Choroid plexus epithelial cell (primary cell): ENCODE measurements around the gene SLC28A2.

Experiments
- DNase-seq: peaks from one replicate; pipeline ENCODE4 v3.0.0-alpha.2; 2010; ENCODE audit warnings: low read depth
- H3K4me3 ChIP-seq: 2 replicates; pipeline ENCODE4 v1.5.1; 2011; ENCODE audit warnings: low read depth, mild to moderate bottlenecking, control low read depth, low read length, moderate library complexity
- TF ChIP-seq, protein P1 (sequence below): conservative IDR thresholded peaks from 2 replicates; pipeline ENCODE4 v1.5.1; 2011; ENCODE audit warnings: low read depth, mild to moderate bottlenecking, control low read depth, inconsistent platforms, low read length, moderate library complexity

Gene SLC28A2, protein sequence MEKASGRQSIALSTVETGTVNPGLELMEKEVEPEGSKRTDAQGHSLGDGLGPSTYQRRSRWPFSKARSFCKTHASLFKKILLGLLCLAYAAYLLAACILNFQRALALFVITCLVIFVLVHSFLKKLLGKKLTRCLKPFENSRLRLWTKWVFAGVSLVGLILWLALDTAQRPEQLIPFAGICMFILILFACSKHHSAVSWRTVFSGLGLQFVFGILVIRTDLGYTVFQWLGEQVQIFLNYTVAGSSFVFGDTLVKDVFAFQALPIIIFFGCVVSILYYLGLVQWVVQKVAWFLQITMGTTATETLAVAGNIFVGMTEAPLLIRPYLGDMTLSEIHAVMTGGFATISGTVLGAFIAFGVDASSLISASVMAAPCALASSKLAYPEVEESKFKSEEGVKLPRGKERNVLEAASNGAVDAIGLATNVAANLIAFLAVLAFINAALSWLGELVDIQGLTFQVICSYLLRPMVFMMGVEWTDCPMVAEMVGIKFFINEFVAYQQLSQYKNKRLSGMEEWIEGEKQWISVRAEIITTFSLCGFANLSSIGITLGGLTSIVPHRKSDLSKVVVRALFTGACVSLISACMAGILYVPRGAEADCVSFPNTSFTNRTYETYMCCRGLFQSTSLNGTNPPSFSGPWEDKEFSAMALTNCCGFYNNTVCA

DNA sequence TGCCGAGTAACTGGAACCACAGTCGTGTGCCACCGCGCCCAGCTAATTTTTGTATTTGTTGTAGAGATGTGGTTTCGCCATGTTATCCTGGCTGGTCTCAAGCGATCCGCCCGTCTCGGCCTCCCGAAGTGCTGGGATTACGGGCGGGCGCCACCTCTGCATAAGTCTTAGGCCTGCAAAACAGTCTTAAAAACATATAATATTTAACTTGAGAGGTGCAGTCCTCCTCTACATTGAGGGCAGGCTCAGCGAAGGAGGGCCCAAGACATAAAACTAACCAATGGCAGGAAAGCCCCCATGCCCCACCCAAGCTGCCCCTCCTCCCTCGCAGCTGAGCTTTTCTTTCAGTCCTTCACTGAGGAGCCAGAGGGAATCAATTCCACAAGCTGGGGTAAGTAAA lies at the start of gene SLC28A2:
Gene SLC28A2 (plus strand): TSS at position 347 of the 400 bp plus-strand sequence. CDS start 982 bp downstream, outside the sequence.
- H3K4me3 ChIP-seq: no peak within 1 kb of the TSS
- TF ChIP-seq, protein P1, sequence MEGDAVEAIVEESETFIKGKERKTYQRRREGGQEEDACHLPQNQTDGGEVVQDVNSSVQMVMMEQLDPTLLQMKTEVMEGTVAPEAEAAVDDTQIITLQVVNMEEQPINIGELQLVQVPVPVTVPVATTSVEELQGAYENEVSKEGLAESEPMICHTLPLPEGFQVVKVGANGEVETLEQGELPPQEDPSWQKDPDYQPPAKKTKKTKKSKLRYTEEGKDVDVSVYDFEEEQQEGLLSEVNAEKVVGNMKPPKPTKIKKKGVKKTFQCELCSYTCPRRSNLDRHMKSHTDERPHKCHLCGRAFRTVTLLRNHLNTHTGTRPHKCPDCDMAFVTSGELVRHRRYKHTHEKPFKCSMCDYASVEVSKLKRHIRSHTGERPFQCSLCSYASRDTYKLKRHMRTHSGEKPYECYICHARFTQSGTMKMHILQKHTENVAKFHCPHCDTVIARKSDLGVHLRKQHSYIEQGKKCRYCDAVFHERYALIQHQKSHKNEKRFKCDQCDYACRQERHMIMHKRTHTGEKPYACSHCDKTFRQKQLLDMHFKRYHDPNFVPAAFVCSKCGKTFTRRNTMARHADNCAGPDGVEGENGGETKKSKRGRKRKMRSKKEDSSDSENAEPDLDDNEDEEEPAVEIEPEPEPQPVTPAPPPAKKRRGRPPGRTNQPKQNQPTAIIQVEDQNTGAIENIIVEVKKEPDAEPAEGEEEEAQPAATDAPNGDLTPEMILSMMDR: no peak
- no peak for DNase-seq

DNA sequence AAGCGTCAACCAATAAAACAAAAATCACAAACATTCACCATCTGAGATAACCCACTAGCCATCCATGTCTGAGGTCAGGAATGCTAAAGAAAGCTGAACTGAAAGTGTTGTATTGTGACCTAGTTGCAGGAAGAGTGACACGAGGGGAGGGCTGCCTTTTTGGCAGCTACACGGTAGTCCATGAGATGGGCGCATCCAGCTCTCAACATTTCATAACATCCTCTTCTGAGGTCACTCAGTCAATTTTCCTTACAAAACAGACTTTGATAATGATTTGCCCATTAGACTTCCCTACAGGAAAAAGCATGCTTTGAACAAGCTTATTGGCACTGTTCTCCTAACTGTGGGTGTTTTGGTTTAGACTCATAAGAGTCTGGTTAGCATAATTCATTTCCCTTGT lies 48.9 kb upstream of the SLC28A2 start:
- TF ChIP-seq, protein P1: no peak
- no peak overlapping the region for H3K4me3 ChIP-seq
- DNase-seq: no peak

DNA sequence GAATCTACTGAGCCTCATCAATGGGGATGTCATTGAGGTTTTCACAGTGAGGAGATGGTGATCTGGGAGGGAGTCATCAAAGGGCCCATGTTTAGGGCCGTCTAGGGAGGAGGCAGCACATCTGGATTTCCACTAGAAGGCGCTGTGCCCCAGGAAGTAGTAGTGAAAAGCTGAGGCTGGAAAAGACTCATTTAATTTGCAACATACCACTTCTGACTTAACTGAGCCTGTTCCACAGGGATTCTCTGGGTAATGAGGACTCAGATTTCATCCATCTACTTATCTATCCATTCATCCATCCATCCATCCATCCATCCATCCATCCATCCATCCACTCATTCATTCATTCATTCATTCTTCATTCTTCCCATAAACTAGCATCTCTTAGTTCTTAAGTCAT lies 46.8 kb upstream of the SLC28A2 start:
- H3K4me3 ChIP-seq: no peak overlapping the region
- peak; percentile 79 for DNase-seq

DNA sequence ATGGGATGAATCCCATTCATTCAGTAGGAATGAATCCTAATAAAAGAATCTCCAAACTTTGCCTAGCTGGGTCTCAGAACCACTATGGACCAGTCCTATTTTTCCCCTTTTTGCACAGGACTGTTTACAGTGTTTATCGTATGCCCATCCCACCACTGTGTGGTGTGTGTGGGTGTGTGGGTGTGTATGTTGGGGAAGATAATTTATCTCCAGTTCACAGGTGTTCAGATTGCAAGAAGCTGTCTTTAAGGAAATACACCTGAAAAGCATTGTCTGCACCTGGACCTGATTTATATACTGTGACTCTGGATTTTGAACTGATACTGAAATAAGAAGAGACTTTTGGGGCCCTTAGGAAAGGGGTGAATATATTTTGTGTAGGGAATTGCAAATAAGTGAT lies 39.5 kb upstream of the SLC28A2 start:
- H3K4me3 ChIP-seq: no peak overlapping the region
- no peak for DNase-seq
- TF ChIP-seq, protein P1: no peak

More for the DNA sequence above, 46.8 kb upstream of the SLC28A2 start:
- TF ChIP-seq, protein P1: peak; percentile 95

DNA sequence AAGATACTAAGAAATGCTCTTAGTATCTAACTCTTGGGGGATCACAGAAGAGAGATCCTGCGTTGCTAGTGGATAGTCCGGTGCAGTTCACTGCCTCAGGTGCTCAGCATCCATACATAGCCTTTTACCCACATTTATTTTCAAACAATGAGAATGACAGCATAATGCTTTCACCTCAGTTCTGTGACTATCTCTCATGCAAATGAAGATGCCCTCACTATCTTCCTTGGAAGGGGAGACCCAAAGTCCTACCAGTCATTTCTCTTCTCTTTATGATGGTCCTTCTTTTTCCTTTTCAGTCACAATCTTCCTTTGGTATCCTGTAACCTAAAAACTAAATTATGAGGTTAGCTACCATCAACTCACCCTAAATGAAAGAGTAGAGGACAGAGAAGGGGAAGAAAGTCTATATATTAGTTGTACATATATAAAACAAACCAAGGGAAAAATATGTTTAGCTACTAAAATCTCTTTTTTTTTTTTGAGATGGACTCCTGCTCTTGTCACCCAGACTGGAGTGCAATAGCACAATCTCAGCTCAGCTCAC lies 30.9 kb upstream of the SLC28A2 start:
- TF ChIP-seq, protein P1: no peak
- no peak overlapping the region for H3K4me3 ChIP-seq
- DNase-seq: no peak

DNA sequence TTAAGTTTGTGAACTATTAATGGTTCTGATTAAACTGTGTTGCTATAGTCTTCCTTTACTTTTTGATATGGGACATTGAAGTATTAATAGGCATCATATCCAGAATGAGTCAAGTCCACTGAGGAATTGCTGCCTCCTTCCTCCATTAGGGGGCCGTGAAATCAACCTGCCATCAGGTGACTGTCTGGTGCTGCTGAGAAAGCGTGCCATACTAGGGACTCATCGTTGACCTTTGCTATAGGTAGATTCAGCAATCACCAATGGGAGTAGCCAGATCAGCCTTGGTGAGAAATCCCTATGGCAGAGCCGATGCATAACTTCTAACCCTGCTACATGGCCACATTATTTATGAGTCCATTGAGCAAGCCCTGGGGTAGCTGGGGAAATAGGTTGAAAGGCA lies 30.1 kb upstream of the SLC28A2 start:
- no peak overlapping the region for H3K4me3 ChIP-seq
- DNase-seq: no peak
- TF ChIP-seq, protein P1: no peak
